ENCODE measurements around the gene LAPTM5.
"Not testable (repeated sequence)": the region's sequence is repeated elsewhere in the genome, so short reads cannot be mapped to it uniquely, and the experiment has no call there.

LAPTM5 gene

GRCh38 chr1:30688920-30689794 is 68.4 kb downstream of the LAPTM5 start:
- TF ChIP-seq SCRT2 (tag by site-specific recombination; IDR thresholded peaks at IDR 0.05) = no peak
- TF ChIP-seq ZIC2 (tag by site-specific recombination; IDR thresholded peaks at IDR 0.05) = peak; percentile 46; the same call in 1 of the 2 replicates
- TF ChIP-seq GLIS1 (tag by site-specific recombination; IDR thresholded peaks at IDR 0.05) = peak; percentile 32; the same call in 1 of the 2 replicates
- TF ChIP-seq ZFP3 (tag by site-specific recombination; IDR thresholded peaks at IDR 0.05; ENCODE audit: low read depth) = peak; percentile 69
- POLR2A ChIA-PET = no interaction called here
- CTCF ChIA-PET = interaction anchor here (0.6 to 0.7 kb wide), 3 partner anchors 639 to 1434 kb away, joined by 4 to 5 read pairs (median 4); no protein-coding TSS in a partner anchor
- H3K9me3 ChIP-seq (ENCODE audit: control insufficient read depth, insufficient read depth, low read depth, low read length) = no peaks in the 10 kb centered on the region
- H3K4me3 ChIP-seq (ENCODE audit: low read depth, low read length) = no peak overlapping the region
- H3K4me1 ChIP-seq (ENCODE audit: control insufficient read depth, insufficient read depth, low read length) = no peaks in the 10 kb centered on the region; the same call in 1 of the 2 replicates
- H3K27ac ChIP-seq (ENCODE audit: extremely low read depth, low read depth, low read length) = no peak overlapping the region
- no peaks in the 10 kb centered on the region for H3K36me3 ChIP-seq (ENCODE audit: control insufficient read depth in 2 of 2, insufficient read depth in 1 of 2, low read length in 2 of 2)

DNA sequence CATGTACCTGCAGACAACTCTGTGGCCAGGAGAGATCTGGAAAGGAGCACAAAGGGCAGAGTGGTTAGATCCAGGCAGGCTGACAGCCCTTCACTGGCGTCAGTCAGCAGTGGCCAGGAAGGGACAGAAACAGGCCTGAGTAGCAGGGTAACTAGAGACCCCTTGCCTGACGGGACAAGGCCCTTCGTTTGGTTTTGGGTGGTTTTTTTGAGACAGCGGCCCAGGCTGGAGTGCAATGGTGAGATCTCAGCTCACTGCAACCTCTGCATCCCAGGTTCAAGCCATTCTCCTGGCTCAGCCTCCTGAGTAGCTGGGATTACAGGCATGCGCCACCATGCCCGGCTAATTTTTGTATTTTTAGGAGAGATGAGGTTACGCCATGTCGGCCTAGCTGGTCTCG is 69.1 kb downstream of the LAPTM5 start:
- CTCF ChIA-PET = interaction anchor here (0.7 kb wide), 1 partner anchor 1433 kb away, joined by 4 read pairs; no protein-coding TSS in a partner anchor
- H3K36me3 ChIP-seq (ENCODE audit: control insufficient read depth in 2 of 2, insufficient read depth in 1 of 2, low read length in 2 of 2); H3K9me3 ChIP-seq (ENCODE audit: control insufficient read depth, insufficient read depth, low read depth, low read length); H3K27ac ChIP-seq (ENCODE audit: extremely low read depth, low read depth, low read length); H3K4me3 ChIP-seq (ENCODE audit: low read depth, low read length); H3K4me1 ChIP-seq (ENCODE audit: control insufficient read depth, insufficient read depth, low read length); POLR2A ChIA-PET: not testable (repeated sequence)

DNA sequence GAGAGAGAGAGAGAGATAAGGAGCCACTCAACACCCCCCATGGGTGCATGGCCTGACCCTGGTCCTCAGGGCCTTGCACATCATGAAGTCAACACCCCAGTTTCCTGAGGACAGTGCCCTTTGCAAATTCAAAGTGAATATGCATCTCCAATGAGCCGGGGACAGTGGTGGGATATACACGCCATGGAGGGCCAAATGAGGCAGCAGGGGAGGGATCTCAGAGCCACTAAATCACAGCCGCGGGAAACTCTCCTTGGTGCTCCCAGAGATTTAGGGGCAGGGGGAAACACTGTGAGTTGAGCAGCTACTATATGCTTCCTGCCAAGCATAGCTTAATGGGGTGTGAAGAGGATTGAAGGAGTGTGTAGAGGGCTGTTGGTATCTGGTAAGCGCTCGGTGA is 69.7 kb downstream of the LAPTM5 start:
- ChIA-PET POLR2A (no interaction called here), CTCF (no interaction called here)
- Histone ChIP-seq H3K4me3 (ENCODE audit: low read depth, low read length) (no peak overlapping the region), H3K36me3 (ENCODE audit: control insufficient read depth in 2 of 2, insufficient read depth in 1 of 2, low read length in 2 of 2) (no peaks in the 10 kb centered on the region), H3K27ac (ENCODE audit: extremely low read depth, low read depth, low read length) (no peak overlapping the region), H3K9me3 (ENCODE audit: control insufficient read depth, insufficient read depth, low read depth, low read length) (no peaks in the 10 kb centered on the region), H3K4me1 (ENCODE audit: control insufficient read depth, insufficient read depth, low read length) (no peaks in the 10 kb centered on the region; the same call in 1 of the 2 replicates)
- no peak for TF ChIP-seq BCL11B (tag by site-specific recombination; IDR thresholded peaks at IDR 0.05; ENCODE audit: low read depth)
- TF ChIP-seq ZNF521 (tag by site-specific recombination; IDR thresholded peaks at IDR 0.05) = no peak
- TF ChIP-seq ZNF664 (tag by site-specific recombination; IDR thresholded peaks at IDR 0.05) = 0 out of 2 replicates have a peak, but pooled peaks have one; percentile 12
- no peak for TF ChIP-seq ZNF707 (tag by site-specific recombination; IDR thresholded peaks at IDR 0.05)
- no peak for TF ChIP-seq ZNF530 (tag by site-specific recombination; IDR thresholded peaks at IDR 0.05; ENCODE audit: low read depth)
- TF ChIP-seq ZNF585B (tag by site-specific recombination; IDR thresholded peaks at IDR 0.05) = no peak
- TF ChIP-seq ZNF394 (tag by site-specific recombination; IDR thresholded peaks at IDR 0.05; ENCODE audit: borderline replicate concordance) = no peak
- TF ChIP-seq ZNF114 (tag by site-specific recombination; IDR thresholded peaks at IDR 0.05) = no peak

- no peak overlapping the region for H3K4me3 ChIP-seq (ENCODE audit: low read depth, low read length)
- POLR2A ChIA-PET = no interaction called here
- TF ChIP-seq, protein P1, sequence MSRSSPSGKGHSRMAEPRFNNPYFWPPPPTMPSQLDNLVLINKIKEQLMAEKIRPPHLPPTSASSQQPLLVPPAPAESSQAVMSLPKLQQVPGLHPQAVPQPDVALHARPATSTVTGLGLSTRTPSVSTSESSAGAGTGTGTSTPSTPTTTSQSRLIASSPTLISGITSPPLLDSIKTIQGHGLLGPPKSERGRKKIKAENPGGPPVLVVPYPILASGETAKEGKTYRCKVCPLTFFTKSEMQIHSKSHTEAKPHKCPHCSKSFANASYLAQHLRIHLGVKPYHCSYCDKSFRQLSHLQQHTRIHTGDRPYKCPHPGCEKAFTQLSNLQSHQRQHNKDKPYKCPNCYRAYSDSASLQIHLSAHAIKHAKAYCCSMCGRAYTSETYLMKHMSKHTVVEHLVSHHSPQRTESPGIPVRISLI (tag by site-specific recombination; IDR thresholded peaks at IDR 0.05) = no peak
- no peak for TF ChIP-seq KLF1 (tag by site-specific recombination; IDR thresholded peaks at IDR 0.05)
- TF ChIP-seq BCL11A (tag by site-specific recombination; IDR thresholded peaks at IDR 0.05; ENCODE audit: low read depth) = no peak
- TF ChIP-seq ZNF138 (tag by site-specific recombination; IDR thresholded peaks at IDR 0.05; ENCODE audit: borderline replicate concordance) = no peak
- TF ChIP-seq ZNF280C (tag by site-specific recombination; IDR thresholded peaks at IDR 0.05) = no peak
- no peak for TF ChIP-seq ZBTB1 (tag by site-specific recombination; IDR thresholded peaks at IDR 0.05)
- no peak for TF ChIP-seq ZNF623 (tag by site-specific recombination; IDR thresholded peaks at IDR 0.05)
- TF ChIP-seq KLF9 (tag by site-specific recombination; IDR thresholded peaks at IDR 0.05; ENCODE audit: low read depth) = no peak
- TF ChIP-seq ZBTB26 (tag by site-specific recombination; optimal IDR thresholded peaks at IDR 0.05) = no peak
- TF ChIP-seq ZNF707 (tag by site-specific recombination; IDR thresholded peaks at IDR 0.05) = no peak
- TF ChIP-seq ZIC2 (tag by site-specific recombination; IDR thresholded peaks at IDR 0.05) = no peak
- no peak for TF ChIP-seq ZNF621 (tag by site-specific recombination; IDR thresholded peaks at IDR 0.05)
Measured at GRCh38 chr1:30686236-30686935, 71.2 kb downstream of the LAPTM5 start.

More at GRCh38 chr1:30686236-30686935, 71.2 kb downstream of the LAPTM5 start:
- no peaks in the 10 kb centered on the region for H3K9me3 ChIP-seq (ENCODE audit: control insufficient read depth, insufficient read depth, low read depth, low read length)
- H3K4me1 ChIP-seq (ENCODE audit: control insufficient read depth, insufficient read depth, low read length) = no peaks in the 10 kb centered on the region; the same call in 1 of the 2 replicates
- no peaks in the 10 kb centered on the region for H3K36me3 ChIP-seq (ENCODE audit: control insufficient read depth in 2 of 2, insufficient read depth in 1 of 2, low read length in 2 of 2)
- CTCF ChIA-PET = interaction anchor here (0.6 to 0.7 kb wide), 2 partner anchors 1070 to 1222 kb away, joined by 3 read pairs; no protein-coding TSS in a partner anchor
- no peak overlapping the region for H3K27ac ChIP-seq (ENCODE audit: extremely low read depth, low read depth, low read length)

All from HEK293 (cell line).